ENCODE measurements around the gene THBS2. TPM values are rescaled to one million over a fixed set of nuclear protein-coding genes. Genes with fewer than 3 reads are reported as not detected.
"Not testable (repeated sequence)": the region's sequence is repeated elsewhere in the genome, so short reads cannot be mapped to it uniquely, and the experiment has no call there.

THBS2 gene
- total and polyA plus RNA-seq, 11 donors: 1.9 to 51.7 (median 15.9) TPM

DNA sequence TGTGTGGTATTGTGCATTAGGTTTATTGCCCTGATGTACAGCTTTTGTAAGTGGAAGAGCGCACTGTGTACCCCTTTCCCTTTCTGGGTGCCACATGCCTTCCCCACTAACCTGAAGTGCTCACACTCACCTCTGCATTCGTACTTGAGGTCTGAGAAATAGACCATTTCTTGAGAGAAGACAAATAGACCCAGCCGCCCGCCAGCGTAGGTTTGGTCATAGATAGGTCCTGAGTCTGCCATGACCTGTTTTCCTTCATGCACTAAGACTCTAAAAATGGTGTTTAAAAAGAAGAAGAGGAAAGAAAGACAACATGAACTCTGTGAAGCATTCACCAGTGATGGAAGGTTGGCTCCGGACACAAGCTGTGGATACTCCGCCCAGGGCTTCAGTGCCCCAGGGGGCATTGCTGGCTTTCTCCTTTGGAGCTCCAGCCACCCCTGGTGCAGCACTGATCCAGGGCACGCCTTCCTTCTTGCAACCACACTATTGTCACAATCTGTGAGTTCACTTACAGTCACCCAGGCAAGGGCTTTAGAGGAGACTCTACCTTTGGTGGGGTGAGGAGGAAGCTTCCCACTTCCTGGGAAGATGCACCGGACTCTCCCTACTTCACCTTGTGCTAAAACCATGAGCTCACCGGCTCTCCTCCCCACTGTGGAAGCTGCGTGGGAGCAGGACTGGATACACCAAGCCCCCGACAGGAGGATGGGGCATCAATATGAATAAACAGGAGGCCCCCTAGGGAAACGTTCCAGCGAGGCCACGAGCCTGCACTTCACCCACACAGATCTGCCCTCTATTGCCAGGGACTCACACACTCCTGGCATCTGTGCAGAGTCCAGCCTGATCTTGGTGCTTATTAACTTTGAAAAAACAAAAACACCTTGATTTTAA is 33.3 kb downstream of the THBS2 start:
- intact Hi-C loops (cut with DNase I): loop anchor here in 1 of 10 donors (10.0 kb wide), 1 partner anchor 146 kb away; no protein-coding TSS in a partner anchor
- Histone ChIP-seq H3K27ac (no peak overlapping the region), H3K9me3 (no peaks in the 10 kb centered on the region), H3K4me3 (no peak overlapping the region), H3K4me1 (peaks cover 0 to 15% (median under 1%) of the 10 kb centered on the region in 12 donors), H3K27me3 (no peaks in the 10 kb centered on the region), H3K36me3 (peaks cover 0 to 67% (median 14%) of the 10 kb centered on the region in 9 donors)
- 78 to 91% (median 88%) methylated on average over 15 of the region's 15 CpGs for WGBS, 4 donors
- no peak for TF ChIP-seq POLR2A (IDR thresholded peaks at IDR 0.05)
- no peak for TF ChIP-seq CTCF (IDR thresholded peaks at IDR 0.05)
- ATAC-seq: no peak
- no peak for DNase-seq

DNA sequence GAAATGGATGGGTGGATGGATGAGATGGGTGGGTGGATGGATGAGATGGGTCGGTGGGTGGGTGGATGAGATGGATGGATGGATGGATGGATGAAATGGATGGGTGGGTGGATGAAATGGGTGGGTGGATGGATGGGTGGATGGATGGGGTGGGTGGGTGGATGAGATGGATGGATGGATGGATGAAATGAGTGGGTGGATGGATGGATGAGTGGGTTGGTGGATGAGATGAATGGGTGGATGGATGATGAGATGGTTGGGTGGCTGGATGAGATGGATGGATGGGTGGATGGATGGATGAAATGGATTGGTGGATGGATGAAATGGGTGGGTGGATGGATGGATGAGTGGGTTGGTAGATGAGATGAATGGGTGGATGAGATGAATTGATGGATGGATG is 35.7 kb downstream of the THBS2 start:
- Histone ChIP-seq H3K4me1 (peaks cover 0 to 24% (median 10%) of the 10 kb centered on the region in 12 donors), H3K36me3 (peaks cover 0 to 51% (median 9%) of the 10 kb centered on the region in 9 donors), H3K27ac (no peak overlapping the region), H3K4me3 (no peak overlapping the region), H3K27me3 (no peaks in the 10 kb centered on the region), H3K9me3 (no peaks in the 10 kb centered on the region)
- TF ChIP-seq POLR2A (IDR thresholded peaks at IDR 0.05) (no peak), CTCF (IDR thresholded peaks at IDR 0.05) (no peak)
- intact Hi-C loops (cut with DNase I): no loop called here
- WGBS, 4 donors: 89 to 96% (median 90%) methylated on average over 1 of the region's 1 CpG; no CpG with 5 or more reads in 1 of the 4 donors
- ATAC-seq: no peak
- DNase-seq: no peak

- intact Hi-C loops (cut with DNase I): no loop called here
- H3K4me3 ChIP-seq: no peak overlapping the region
- H3K36me3 ChIP-seq: peaks cover 0 to 39% (median 4%) of the 10 kb centered on the region in 9 donors
- ATAC-seq (no peak), DNase-seq (no peak)
- H3K27ac ChIP-seq: no peak overlapping the region
- no peaks in the 10 kb centered on the region for H3K27me3 ChIP-seq
- TF ChIP-seq POLR2A (IDR thresholded peaks at IDR 0.05) (no peak), CTCF (IDR thresholded peaks at IDR 0.05) (no peak)
- peaks cover 0 to 31% (median 11%) of the 10 kb centered on the region in 12 donors for H3K4me1 ChIP-seq
- WGBS, 4 donors: 90 to 95% (median 93%) methylated on average over 14 of the region's 14 CpGs
- H3K9me3 ChIP-seq: no peaks in the 10 kb centered on the region
Measured at GRCh38 chr6:169216830-169217229, 36.8 kb downstream of the THBS2 start.

DNA sequence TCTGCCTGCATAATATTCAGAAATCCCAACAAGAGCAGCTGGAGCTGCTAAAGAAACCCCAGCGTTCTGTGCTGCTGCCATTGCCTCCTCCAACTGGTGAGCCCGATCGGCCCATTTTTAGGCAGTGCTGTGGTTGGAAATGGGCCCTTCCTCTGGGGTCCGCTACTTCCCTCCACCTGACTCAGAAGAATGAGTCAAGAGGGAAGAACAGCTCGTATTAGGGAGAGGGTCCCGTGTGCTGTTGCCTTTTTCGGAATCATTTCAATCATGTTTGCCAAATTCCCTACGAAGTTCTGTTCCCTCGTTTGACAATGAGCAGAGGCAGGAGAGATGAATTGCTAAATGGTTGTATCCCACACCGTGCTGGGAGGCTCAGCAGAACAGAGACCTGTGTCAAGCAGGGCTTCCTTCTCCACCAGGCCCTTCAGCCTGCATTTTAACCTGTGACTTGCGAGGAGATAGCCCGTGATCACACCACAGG is 38.4 kb downstream of the THBS2 start:
- TF ChIP-seq POLR2A (IDR thresholded peaks at IDR 0.05) (no peak), CTCF (IDR thresholded peaks at IDR 0.05) (no peak)
- WGBS, 4 donors: 60 to 71% (median 64%) methylated on average over 11 to 12 of the region's 12 CpGs
- DNase-seq (no peak), ATAC-seq (no peak)
- intact Hi-C loops (cut with DNase I): no loop called here
- Histone ChIP-seq H3K36me3 (peaks cover 0 to 26% (median 2%) of the 10 kb centered on the region in 9 donors), H3K27ac (peak overlapping the region; percentile 61 to 97 (median 80)), H3K9me3 (no peaks in the 10 kb centered on the region), H3K4me1 (peaks cover 0 to 31% (median 11%) of the 10 kb centered on the region in 12 donors), H3K27me3 (no peaks in the 10 kb centered on the region), H3K4me3 (no peak overlapping the region)

DNA sequence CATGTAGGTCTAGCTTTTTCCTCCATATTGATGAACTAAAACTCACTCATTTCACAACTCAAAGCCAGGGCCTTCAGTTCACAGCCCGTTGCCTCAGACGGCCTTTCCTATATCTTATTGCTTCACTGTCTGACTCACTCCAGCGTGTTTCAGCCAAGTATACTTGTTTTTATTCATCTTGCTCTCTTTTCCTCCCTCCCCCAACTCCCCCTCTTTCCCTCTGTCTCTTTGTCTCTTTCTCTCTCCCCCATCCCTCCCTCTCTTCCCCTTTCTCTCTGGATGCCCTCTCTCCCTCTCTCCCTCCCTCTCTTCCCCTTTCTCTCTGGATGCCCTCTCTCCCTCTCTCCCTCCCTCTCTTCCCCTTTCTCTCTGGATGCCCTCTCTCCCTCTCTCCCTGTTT is 38.9 kb downstream of the THBS2 start:
- H3K27ac ChIP-seq: peak overlapping the region; percentile 68 to 97 (median 87)
- H3K9me3 ChIP-seq; H3K27me3 ChIP-seq; H3K4me3 ChIP-seq; intact Hi-C loops (cut with DNase I): not testable (repeated sequence)
- H3K36me3 ChIP-seq: peaks cover 0 to 26% (median 0%) of the 10 kb centered on the region in 9 donors
- H3K4me1 ChIP-seq: peaks cover 0 to 31% (median 11%) of the 10 kb centered on the region in 12 donors
- WGBS, 4 donors: 55 to 69% (median 61%) methylated on average over 3 of the region's 3 CpGs
- DNase-seq: peak in 1 of 5 donors; percentile 46
- peak; percentile 29 to 78 (median 66) for ATAC-seq
